HEK293 (cell line): ENCODE results near the gene PTPRG.

Source experiments
- CTCF ChIA-PET: fragments of 350-600 bp; formaldehyde crosslinking; extraction: SDS; loops from one replicate; lab custom pipeline; 2021; ENCODE audit warnings: antibody characterized with exemption; lab: Yijun Ruan, JAX
- POLR2A ChIA-PET: fragments of 300-600 bp; formaldehyde crosslinking; extraction: SDS; loops from one replicate; lab custom pipeline; 2020; ENCODE audit warnings: antibody characterized with exemption, inconsistent platforms; lab: Yijun Ruan, JAX
- H3K27ac ChIP-seq: fragments of 200-500 bp; sonication (Bioruptor generic); 2 replicates; pipeline ENCODE4 v1.5.1; 2014; ENCODE audit warnings: low read depth, low read length, control low read depth, inconsistent platforms; ENCODE audit errors: extremely low read depth
- H3K36me3 ChIP-seq, 2 experiments: fragments of 200-500 bp in 1 of 2; sonication (Bioruptor generic) in 1 of 2; 1 replicate in 1 of 2; 2 replicates in 1 of 2; pipeline ENCODE4 v1.5.1; 2014 to 2017; ENCODE audit warnings: inconsistent platforms in 2 of 2, low read length in 2 of 2; ENCODE audit not compliant: control insufficient read depth in 2 of 2, insufficient read depth in 1 of 2
- H3K4me1 ChIP-seq: fragments of 200-500 bp; sonication (Bioruptor generic); 2 replicates; pipeline ENCODE4 v1.5.1; 2014; ENCODE audit warnings: mild to moderate bottlenecking, low read length, inconsistent platforms; ENCODE audit not compliant: control insufficient read depth, insufficient read depth
- H3K4me3 ChIP-seq: 2 replicates; pipeline ENCODE4 v1.5.1; 2011; ENCODE audit warnings: low read depth, mild to moderate bottlenecking, control low read depth, low read length, moderate library complexity
- H3K9me3 ChIP-seq: fragments of 200-500 bp; sonication (Bioruptor generic); 2 replicates; pipeline ENCODE4 v1.5.1; 2014; ENCODE audit warnings: low read depth, low read length, inconsistent platforms; ENCODE audit not compliant: control insufficient read depth, insufficient read depth
- KLF8 ChIP-seq: fragments of 450-650 bp; formaldehyde crosslinking; IDR thresholded peaks from 2 replicates; pipeline ENCODE4 v1.5.1; 2016; ENCODE audit warnings: missing biosample characterization, missing genetic modification characterization
- OVOL3 ChIP-seq: fragments of 450-650 bp; formaldehyde crosslinking; IDR thresholded peaks from 2 replicates; pipeline ENCODE4 v1.5.1; 2016; ENCODE audit warnings: missing biosample characterization, missing genetic modification characterization
- REPIN1 ChIP-seq: fragments of 450-650 bp; formaldehyde crosslinking; IDR thresholded peaks from 2 replicates; pipeline ENCODE4 v1.5.1; 2017; ENCODE audit warnings: missing biosample characterization, missing genetic modification characterization, low read depth
- SALL2 ChIP-seq: fragments of 450-650 bp; formaldehyde crosslinking; IDR thresholded peaks from 2 replicates; pipeline ENCODE4 v1.5.0; 2017; ENCODE audit warnings: missing biosample characterization, mild to moderate bottlenecking, missing genetic modification characterization, borderline replicate concordance
- SCRT1 ChIP-seq: fragments of 450-650 bp; formaldehyde crosslinking; IDR thresholded peaks from 2 replicates; pipeline ENCODE4 v1.5.1; 2016; ENCODE audit warnings: missing biosample characterization, missing genetic modification characterization, borderline replicate concordance
- SCRT2 ChIP-seq: fragments of 450-650 bp; formaldehyde crosslinking; IDR thresholded peaks from 2 replicates; pipeline ENCODE4 v1.5.1; 2016; ENCODE audit warnings: missing biosample characterization, missing genetic modification characterization
- TRIM28 ChIP-seq: IDR thresholded peaks from 2 replicates; pipeline ENCODE4 v1.6.1; 2011; ENCODE audit warnings: low read length, control low read depth, borderline replicate concordance
- WT1 ChIP-seq: fragments of 450-650 bp; formaldehyde crosslinking; IDR thresholded peaks from 2 replicates; pipeline ENCODE4 v1.5.1; 2016; ENCODE audit warnings: missing biosample characterization, missing genetic modification characterization
- ZBTB17 ChIP-seq: fragments of 450-650 bp; formaldehyde crosslinking; IDR thresholded peaks from 2 replicates; pipeline ENCODE4 v1.5.1; 2016; ENCODE audit warnings: missing biosample characterization, missing genetic modification characterization
- ZNF138 ChIP-seq: fragments of 450-650 bp; formaldehyde crosslinking; IDR thresholded peaks from 2 replicates; pipeline ENCODE4 v1.5.1; 2016; ENCODE audit warnings: missing biosample characterization, missing genetic modification characterization, borderline replicate concordance
- ZNF514 ChIP-seq: fragments of 450-650 bp; formaldehyde crosslinking; IDR thresholded peaks from 2 replicates; pipeline ENCODE4 v1.5.1; 2016; ENCODE audit warnings: missing biosample characterization, missing genetic modification characterization
- ZNF558 ChIP-seq: fragments of 450-650 bp; formaldehyde crosslinking; IDR thresholded peaks from 2 replicates; pipeline ENCODE4 v1.5.1; 2016; ENCODE audit warnings: missing biosample characterization, missing genetic modification characterization
- ZNF585B ChIP-seq: fragments of 450-650 bp; formaldehyde crosslinking; IDR thresholded peaks from 2 replicates; pipeline ENCODE4 v1.5.1; 2016; ENCODE audit warnings: missing biosample characterization, missing genetic modification characterization
- ZNF621 ChIP-seq: fragments of 450-650 bp; formaldehyde crosslinking; IDR thresholded peaks from 2 replicates; pipeline ENCODE4 v1.5.1; 2017; ENCODE audit warnings: missing biosample characterization, missing genetic modification characterization
- ZNF664 ChIP-seq: fragments of 450-650 bp; formaldehyde crosslinking; IDR thresholded peaks from 2 replicates; pipeline ENCODE4 v1.5.1; 2016; ENCODE audit warnings: missing biosample characterization, missing genetic modification characterization
- ZNF670 ChIP-seq: fragments of 450-650 bp; formaldehyde crosslinking; IDR thresholded peaks from 2 replicates; pipeline ENCODE4 v1.5.1; 2016; ENCODE audit warnings: missing biosample characterization, missing genetic modification characterization, low read depth
- ZNF837 ChIP-seq: fragments of 450-650 bp; formaldehyde crosslinking; IDR thresholded peaks from 2 replicates; pipeline ENCODE4 v1.5.1; 2016; ENCODE audit warnings: missing biosample characterization, missing genetic modification characterization
- ZSCAN23 ChIP-seq: fragments of 450-650 bp; formaldehyde crosslinking; IDR thresholded peaks from 2 replicates; pipeline ENCODE4 v1.5.1; 2016; ENCODE audit warnings: missing biosample characterization, missing genetic modification characterization
- TF ChIP-seq, protein P1 (sequence below): fragments of 450-650 bp; formaldehyde crosslinking; optimal IDR thresholded peaks from 2 replicates; pipeline ENCODE3; 2016; ENCODE audit warnings: missing biosample characterization, mild to moderate bottlenecking, missing genetic modification characterization
- TF ChIP-seq, protein P2 (sequence below): fragments of 450-650 bp; IDR thresholded peaks from 2 replicates; pipeline ENCODE4 v1.5.1; 2018; ENCODE audit warnings: missing biosample characterization, missing genetic modification characterization
- TF ChIP-seq, protein P3 (sequence below): fragments of 450-650 bp; formaldehyde crosslinking; IDR thresholded peaks from 2 replicates; pipeline ENCODE4 v1.5.1; 2017; ENCODE audit warnings: missing biosample characterization, missing genetic modification characterization
- TF ChIP-seq, protein P4 (sequence below): fragments of 450-650 bp; formaldehyde crosslinking; IDR thresholded peaks from 2 replicates; pipeline ENCODE4 v1.5.1; 2016; ENCODE audit warnings: missing biosample characterization, missing genetic modification characterization
- TF ChIP-seq, protein P5 (sequence below): fragments of 450-650 bp; formaldehyde crosslinking; IDR thresholded peaks from 2 replicates; pipeline ENCODE4 v1.5.1; 2016; ENCODE audit warnings: missing biosample characterization, missing genetic modification characterization

PTPRG gene

DNA sequence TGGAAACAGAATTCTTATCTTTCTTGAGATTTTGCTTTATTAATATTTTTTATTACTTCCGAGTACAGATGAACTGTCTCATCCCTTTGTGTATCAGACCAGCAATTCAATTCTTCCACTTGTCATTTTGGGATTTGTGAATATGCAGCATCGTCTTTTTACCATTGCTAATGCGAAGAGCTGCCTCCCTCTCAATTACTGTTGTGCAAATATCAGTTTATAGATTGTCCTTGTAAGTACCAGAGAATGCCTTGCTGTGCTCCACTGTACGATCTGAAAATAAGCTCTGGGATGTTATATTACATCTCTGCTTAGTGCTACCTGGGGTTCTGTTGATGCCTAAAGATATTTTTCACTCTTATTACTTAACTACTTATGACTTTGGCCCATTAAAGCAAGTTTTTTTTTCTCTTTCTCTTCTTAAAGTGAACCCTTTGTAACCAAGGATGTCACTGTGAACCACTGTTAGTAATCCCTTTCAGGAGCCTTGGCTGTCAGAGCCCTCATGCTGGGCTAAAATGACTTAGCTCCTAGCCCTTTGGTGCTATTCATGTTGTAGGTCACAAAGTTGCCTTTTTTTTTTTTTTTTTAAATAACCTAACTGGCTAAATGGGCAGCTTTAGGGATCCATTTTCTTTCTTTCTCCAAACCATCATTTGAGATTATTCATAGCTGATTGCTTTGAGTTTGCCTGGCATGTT lies 429.1 kb downstream of the PTPRG start:
- TF ChIP-seq ZBTB17 (no peak), TRIM28 (no peak), SALL2 (tag by site-specific recombination) (no peak), ZSCAN23 (no peak), ZNF558 (tag by site-specific recombination) (no peak), OVOL3 (tag by site-specific recombination) (no peak), WT1 (tag by site-specific recombination) (no peak), ZNF514 (tag by site-specific recombination) (no peak), ZNF138 (no peak), ZNF664 (no peak), REPIN1 (tag by site-specific recombination) (no peak), ZNF585B (tag by site-specific recombination) (no peak), ZNF670 (tag by site-specific recombination) (no peak), ZNF837 (tag by site-specific recombination) (no peak)
- TF ChIP-seq, protein P1, sequence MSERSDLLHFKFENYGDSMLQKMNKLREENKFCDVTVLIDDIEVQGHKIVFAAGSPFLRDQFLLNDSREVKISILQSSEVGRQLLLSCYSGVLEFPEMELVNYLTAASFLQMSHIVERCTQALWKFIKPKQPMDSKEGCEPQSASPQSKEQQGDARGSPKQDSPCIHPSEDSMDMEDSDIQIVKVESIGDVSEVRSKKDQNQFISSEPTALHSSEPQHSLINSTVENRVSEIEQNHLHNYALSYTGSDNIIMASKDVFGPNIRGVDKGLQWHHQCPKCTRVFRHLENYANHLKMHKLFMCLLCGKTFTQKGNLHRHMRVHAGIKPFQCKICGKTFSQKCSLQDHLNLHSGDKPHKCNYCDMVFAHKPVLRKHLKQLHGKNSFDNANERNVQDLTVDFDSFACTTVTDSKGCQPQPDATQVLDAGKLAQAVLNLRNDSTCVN (tag by site-specific recombination): no peak
- TF ChIP-seq, protein P2, sequence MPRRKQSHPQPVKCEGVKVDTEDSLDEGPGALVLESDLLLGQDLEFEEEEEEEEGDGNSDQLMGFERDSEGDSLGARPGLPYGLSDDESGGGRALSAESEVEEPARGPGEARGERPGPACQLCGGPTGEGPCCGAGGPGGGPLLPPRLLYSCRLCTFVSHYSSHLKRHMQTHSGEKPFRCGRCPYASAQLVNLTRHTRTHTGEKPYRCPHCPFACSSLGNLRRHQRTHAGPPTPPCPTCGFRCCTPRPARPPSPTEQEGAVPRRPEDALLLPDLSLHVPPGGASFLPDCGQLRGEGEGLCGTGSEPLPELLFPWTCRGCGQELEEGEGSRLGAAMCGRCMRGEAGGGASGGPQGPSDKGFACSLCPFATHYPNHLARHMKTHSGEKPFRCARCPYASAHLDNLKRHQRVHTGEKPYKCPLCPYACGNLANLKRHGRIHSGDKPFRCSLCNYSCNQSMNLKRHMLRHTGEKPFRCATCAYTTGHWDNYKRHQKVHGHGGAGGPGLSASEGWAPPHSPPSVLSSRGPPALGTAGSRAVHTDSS (tag by site-specific recombination): no peak
- TF ChIP-seq, protein P3, sequence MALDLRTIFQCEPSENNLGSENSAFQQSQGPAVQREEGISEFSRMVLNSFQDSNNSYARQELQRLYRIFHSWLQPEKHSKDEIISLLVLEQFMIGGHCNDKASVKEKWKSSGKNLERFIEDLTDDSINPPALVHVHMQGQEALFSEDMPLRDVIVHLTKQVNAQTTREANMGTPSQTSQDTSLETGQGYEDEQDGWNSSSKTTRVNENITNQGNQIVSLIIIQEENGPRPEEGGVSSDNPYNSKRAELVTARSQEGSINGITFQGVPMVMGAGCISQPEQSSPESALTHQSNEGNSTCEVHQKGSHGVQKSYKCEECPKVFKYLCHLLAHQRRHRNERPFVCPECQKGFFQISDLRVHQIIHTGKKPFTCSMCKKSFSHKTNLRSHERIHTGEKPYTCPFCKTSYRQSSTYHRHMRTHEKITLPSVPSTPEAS (tag by site-specific recombination): no peak
- TF ChIP-seq, protein P4, sequence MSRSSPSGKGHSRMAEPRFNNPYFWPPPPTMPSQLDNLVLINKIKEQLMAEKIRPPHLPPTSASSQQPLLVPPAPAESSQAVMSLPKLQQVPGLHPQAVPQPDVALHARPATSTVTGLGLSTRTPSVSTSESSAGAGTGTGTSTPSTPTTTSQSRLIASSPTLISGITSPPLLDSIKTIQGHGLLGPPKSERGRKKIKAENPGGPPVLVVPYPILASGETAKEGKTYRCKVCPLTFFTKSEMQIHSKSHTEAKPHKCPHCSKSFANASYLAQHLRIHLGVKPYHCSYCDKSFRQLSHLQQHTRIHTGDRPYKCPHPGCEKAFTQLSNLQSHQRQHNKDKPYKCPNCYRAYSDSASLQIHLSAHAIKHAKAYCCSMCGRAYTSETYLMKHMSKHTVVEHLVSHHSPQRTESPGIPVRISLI (tag by site-specific recombination): no peak
- TF ChIP-seq, all 188 proteins: peak for 0
- POLR2A ChIA-PET: no interaction called here
- H3K9me3 ChIP-seq: no peaks in the 10 kb centered on the region
- H3K4me3 ChIP-seq: no peak overlapping the region
- H3K27ac ChIP-seq: no peak overlapping the region
- H3K36me3 ChIP-seq: peaks cover 0 to 4% of the 10 kb centered on the region in 2 experiments; a peak in 1 of 3 replicates
- H3K4me1 ChIP-seq: no peaks in the 10 kb centered on the region; the same call in 1 of the 2 replicates
- CTCF ChIA-PET: no interaction called here

DNA sequence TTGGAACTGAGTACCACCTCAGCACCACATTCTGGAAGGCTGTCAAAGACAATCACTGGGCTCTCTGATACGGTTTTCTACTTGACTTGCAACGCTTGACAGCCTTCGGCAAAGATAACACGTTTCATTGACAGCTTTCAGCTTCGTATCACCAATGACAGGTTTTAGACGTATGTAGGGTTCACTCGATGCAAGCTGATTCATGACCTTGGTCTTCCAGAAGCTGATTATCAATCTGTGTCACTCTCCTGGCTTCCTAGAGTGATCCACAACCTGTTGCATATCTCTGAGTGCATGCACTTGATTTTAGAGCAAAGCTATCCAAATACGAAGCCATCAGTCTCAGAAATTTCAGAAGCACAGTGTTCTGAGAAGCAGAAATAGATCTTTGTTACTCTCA lies 430.3 kb downstream of the PTPRG start:
- Histone ChIP-seq H3K27ac (no peak overlapping the region), H3K4me1 (no peaks in the 10 kb centered on the region), H3K9me3 (no peaks in the 10 kb centered on the region), H3K4me3 (no peak overlapping the region)
- CTCF ChIA-PET: interaction anchor here (0.6 kb wide), 1 partner anchor 133 kb away, joined by 3 read pairs; no protein-coding TSS in a partner anchor
- TF ChIP-seq SCRT2 (tag by site-specific recombination) (peak; percentile 90), KLF8 (no peak), SCRT1 (peak; percentile 80), ZNF621 (no peak)
- TF ChIP-seq, protein P5, sequence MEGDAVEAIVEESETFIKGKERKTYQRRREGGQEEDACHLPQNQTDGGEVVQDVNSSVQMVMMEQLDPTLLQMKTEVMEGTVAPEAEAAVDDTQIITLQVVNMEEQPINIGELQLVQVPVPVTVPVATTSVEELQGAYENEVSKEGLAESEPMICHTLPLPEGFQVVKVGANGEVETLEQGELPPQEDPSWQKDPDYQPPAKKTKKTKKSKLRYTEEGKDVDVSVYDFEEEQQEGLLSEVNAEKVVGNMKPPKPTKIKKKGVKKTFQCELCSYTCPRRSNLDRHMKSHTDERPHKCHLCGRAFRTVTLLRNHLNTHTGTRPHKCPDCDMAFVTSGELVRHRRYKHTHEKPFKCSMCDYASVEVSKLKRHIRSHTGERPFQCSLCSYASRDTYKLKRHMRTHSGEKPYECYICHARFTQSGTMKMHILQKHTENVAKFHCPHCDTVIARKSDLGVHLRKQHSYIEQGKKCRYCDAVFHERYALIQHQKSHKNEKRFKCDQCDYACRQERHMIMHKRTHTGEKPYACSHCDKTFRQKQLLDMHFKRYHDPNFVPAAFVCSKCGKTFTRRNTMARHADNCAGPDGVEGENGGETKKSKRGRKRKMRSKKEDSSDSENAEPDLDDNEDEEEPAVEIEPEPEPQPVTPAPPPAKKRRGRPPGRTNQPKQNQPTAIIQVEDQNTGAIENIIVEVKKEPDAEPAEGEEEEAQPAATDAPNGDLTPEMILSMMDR (tag by site-specific recombination): no peak
- TF ChIP-seq, all 188 proteins: peak for 2
- POLR2A ChIA-PET: no interaction called here
- peaks cover 0 to 4% of the 10 kb centered on the region in 2 experiments; a peak in 1 of 3 replicates for H3K36me3 ChIP-seq
